GM12891 (cell line): ENCODE measurements around the gene ELOVL5.

Source experiments
- POLR2A ChIP-seq: IDR thresholded peaks from 2 replicates; pipeline ENCODE4 v1.6.1; 2011; ENCODE audit warnings: low read depth, low read length, control low read depth
- POLR2AphosphoS5 ChIP-seq: IDR thresholded peaks from 2 replicates; pipeline ENCODE4 v1.6.1; 2011; ENCODE audit warnings: low read depth, low read length, control low read depth
- POU2F2 ChIP-seq: IDR thresholded peaks from 2 replicates; pipeline ENCODE4 v1.6.1; 2011; ENCODE audit warnings: low read depth, mild to moderate bottlenecking, control low read depth, low read length, moderate library complexity
- SPI1 ChIP-seq: IDR thresholded peaks from 2 replicates; pipeline ENCODE4 v1.6.1; 2011; ENCODE audit warnings: low read depth, low read length, control low read depth
- TAF1 ChIP-seq: IDR thresholded peaks from 2 replicates; pipeline ENCODE4 v1.6.1; 2011; ENCODE audit warnings: low read depth, low read length, control low read depth

- no peak for TF ChIP-seq TAF1
- no peak for TF ChIP-seq SPI1
- TF ChIP-seq POLR2AphosphoS5, result no peak
- TF ChIP-seq POLR2A, result no peak
- TF ChIP-seq POU2F2, result no peak
Measured at GRCh38 chr6:53257001-53257400, 91.7 kb downstream of the ELOVL5 start.
